Measurements from ENCODE around the gene NCAN. TPM values are rescaled to one million over a fixed set of nuclear protein-coding genes. Genes with fewer than 3 reads are reported as not detected.

NCAN gene
- total and polyA plus RNA-seq, 11 donors, result not detected

DNA sequence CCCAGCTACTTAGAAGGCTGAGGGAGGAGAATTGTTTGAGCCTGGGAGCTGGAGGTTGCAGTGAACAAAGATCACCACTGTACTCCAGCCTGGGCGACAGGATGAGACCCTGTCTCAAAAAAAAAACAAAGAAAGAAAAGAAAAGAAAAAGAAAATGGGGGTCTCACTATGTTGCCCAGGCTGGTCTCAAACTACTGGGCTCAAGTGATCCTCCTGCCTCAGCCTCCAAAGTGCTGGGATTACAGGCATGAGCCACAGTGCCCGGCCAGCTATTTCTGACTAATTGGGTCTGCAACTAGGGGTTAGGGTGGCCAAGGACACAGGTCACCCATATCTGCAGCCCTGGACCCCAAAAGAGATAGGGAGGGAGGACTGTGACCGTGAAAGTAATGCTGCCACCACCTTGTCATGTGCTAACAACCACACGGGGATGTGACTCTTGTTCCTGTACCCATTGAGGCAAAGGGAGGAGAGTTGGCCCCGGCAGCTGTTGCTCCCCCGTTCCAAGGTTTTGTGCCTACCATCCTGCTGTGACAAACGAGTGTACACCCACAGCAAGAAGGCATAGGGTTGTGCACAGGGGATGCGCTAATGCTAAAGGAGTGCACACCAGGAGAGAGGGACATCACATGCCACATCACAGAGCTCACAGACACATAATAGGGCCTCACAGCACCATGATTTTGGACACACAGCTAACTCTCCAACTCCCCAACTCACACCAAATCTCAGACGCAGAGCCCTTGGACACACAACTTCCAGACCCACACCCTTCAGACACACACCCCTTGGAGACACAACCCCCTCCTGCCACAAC, 42.3 kb upstream of the NCAN start:
- intact Hi-C loops (cut with DNase I), result no loop called here
- Histone ChIP-seq H3K4me1 (peaks cover 0 to 13% (median 6%) of the 10 kb centered on the region in 12 donors), H3K27me3 (no peaks in the 10 kb centered on the region), H3K4me3 (peak overlapping the region in 9 of 12 donors; percentile 13 to 48 (median 39)), H3K27ac (no peak overlapping the region), H3K9me3 (no peaks in the 10 kb centered on the region), H3K36me3 (no peaks in the 10 kb centered on the region)
- TF ChIP-seq, protein P1, sequence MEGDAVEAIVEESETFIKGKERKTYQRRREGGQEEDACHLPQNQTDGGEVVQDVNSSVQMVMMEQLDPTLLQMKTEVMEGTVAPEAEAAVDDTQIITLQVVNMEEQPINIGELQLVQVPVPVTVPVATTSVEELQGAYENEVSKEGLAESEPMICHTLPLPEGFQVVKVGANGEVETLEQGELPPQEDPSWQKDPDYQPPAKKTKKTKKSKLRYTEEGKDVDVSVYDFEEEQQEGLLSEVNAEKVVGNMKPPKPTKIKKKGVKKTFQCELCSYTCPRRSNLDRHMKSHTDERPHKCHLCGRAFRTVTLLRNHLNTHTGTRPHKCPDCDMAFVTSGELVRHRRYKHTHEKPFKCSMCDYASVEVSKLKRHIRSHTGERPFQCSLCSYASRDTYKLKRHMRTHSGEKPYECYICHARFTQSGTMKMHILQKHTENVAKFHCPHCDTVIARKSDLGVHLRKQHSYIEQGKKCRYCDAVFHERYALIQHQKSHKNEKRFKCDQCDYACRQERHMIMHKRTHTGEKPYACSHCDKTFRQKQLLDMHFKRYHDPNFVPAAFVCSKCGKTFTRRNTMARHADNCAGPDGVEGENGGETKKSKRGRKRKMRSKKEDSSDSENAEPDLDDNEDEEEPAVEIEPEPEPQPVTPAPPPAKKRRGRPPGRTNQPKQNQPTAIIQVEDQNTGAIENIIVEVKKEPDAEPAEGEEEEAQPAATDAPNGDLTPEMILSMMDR (IDR thresholded peaks at IDR 0.05), result no peak
- TF ChIP-seq POLR2A (IDR thresholded peaks at IDR 0.05), result no peak
- ATAC-seq (peak in 1 of 4 donors; percentile 2), DNase-seq (no peak)
- 69 to 83% (median 79%) methylated on average over 7 to 9 of the region's 9 CpGs for WGBS, 4 donors

DNA sequence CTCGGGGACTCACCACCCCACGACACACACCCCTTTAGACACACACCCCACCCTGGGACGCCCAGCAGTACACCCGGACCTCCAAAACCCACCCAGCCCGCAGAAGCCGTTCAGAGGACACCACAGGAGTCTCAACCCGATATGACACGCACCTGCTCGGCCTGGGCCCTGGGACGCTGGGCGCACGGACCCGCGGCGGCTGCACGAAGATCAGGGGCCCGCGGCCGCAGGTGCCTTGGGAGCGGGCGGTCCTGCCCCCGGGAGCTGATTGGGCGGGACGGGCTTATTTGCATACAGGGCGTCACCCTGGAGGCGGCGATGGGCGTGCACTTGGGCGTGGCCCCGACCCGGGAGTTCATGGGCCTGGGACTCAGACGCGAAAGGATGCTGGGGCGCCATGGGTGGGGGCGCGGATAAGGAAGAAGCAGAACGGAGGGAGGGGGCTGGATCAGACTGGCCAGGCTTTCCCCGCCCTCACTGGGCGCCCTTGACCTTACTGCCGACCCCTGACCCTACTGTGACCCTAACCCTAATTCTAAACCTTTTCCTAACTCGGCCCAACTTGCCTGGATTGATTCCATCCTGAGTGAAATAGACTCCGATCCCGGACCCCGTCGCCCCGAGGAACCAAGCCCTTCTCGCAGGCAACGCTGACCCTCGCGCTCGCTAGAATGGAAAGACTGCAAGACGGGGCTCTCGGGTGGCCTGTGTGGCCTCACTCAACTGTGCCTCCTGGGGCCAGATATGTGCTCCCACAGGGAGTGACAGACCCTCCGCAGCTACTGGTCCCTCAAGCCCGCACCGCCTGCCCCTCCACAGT, 41.5 kb upstream of the NCAN start, which contains the start of gene MEF2B:
MEF2B (minus strand) TSS at position 211 of the 820 bp plus-strand sequence. CDS start 19,528 bp downstream, outside the sequence.
- Histone ChIP-seq H3K27me3 (no peaks in the 10 kb centered on the region), H3K36me3 (no peaks in the 10 kb centered on the region), H3K4me1 (peaks cover 0 to 13% (median 6%) of the 10 kb centered on the region in 12 donors), H3K27ac (no peak within 1 kb of the TSS), H3K9me3 (no peaks in the 10 kb centered on the region), H3K4me3 (peak within 1 kb of the TSS in 10 of 12 donors; percentile 3 to 48 (median 39))
- ATAC-seq (peak; percentile 62 to 95 (median 91)), DNase-seq (peak; percentile 79 to 89 (median 83))
- 10 to 17% (median 11%) methylated on average over 32 to 56 of the region's 56 CpGs for WGBS, 4 donors
- TF ChIP-seq, protein P1 (IDR thresholded peaks at IDR 0.05), result no peak
- TF ChIP-seq POLR2A (IDR thresholded peaks at IDR 0.05), result no peak
- intact Hi-C loops (cut with DNase I), result no loop called here

DNA sequence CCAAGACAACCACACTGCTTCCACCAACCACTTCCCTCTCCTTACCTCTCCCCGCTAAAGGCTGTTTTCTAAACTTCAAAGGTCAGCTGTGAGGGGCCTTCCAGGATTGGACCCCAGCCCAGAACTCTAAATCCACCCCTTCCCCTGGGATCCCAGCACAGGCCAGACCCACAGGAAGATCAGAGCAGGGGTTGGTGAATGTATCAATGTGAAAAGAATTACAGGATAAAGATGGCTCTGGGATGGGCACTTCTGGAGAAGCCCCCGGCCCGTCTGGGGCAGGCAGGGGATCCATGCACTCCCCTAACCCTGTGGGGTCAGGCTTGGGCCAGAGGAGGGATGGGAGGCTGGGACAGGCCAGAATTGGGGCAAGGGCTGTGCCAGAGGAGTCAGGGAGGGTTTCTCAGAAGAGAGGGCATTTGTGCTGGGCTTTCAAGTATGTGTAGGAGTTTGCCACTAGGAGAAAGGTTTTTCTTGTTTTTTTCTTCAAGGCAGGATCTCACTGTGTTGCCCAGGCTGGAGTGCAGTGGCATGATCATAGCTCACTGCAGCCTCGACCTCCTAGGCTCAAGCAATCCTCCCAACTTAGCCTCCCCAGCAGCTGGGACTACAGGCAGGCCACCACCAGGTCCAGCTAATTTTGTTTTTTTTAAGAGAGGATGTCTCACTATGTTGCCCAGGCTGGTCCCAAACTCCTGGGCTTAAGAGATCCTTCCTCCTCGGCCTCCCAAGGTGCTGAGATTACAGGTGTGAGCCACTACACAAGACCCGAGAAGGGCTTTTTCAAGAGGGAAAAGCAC, 40.7 kb upstream of the NCAN start:
- intact Hi-C loops (cut with DNase I), result no loop called here
- no peak for ATAC-seq
- 78 to 82% (median 80%) methylated on average over 6 of the region's 6 CpGs for WGBS, 4 donors

More for the DNA sequence above, 40.7 kb upstream of the NCAN start:
- no peak for DNase-seq
- Histone ChIP-seq H3K27me3 (no peaks in the 10 kb centered on the region), H3K9me3 (no peaks in the 10 kb centered on the region), H3K4me1 (peaks cover 0 to 13% (median 6%) of the 10 kb centered on the region in 12 donors), H3K36me3 (peaks cover 0 to 7% (median 0%) of the 10 kb centered on the region in 9 donors), H3K27ac (no peak overlapping the region), H3K4me3 (no peak overlapping the region)
- TF ChIP-seq, protein P1 (IDR thresholded peaks at IDR 0.05), result no peak
- no peak for TF ChIP-seq POLR2A (IDR thresholded peaks at IDR 0.05)
